CD4-positive, alpha-beta T cell (primary cell): ENCODE data around the gene IQSEC2. TPM values are rescaled to one million over a fixed set of nuclear protein-coding genes. Genes with fewer than 3 reads are reported as not detected.

Experiments
- ATAC-seq: fragments of 200-7000 bp; cut with Tn5 transposase; one replicate; pipeline ENCODE4 v1.10.0; 2022; ENCODE audit warnings: mild to moderate bottlenecking; ENCODE audit not compliant: poor library complexity
- CTCF ChIA-PET: fragments of 350-600 bp; sonication (Branson Sonifier 250); formaldehyde crosslinking; loops from one replicate; lab custom pipeline; 2021; ENCODE audit warnings: antibody characterized with exemption, inconsistent platforms; lab: Charles Lee
- POLR2A ChIA-PET: fragments of 350-600 bp; sonication (Branson Sonifier 250); formaldehyde crosslinking; loops from one replicate; lab custom pipeline; 2021; ENCODE audit warnings: antibody characterized with exemption, inconsistent platforms; lab: Charles Lee
- DNase-seq, 14 experiments: peaks; one replicate each; pipeline ENCODE4 v3.0.0-alpha.2; 2013 to 2020; ENCODE audit warnings: mixed read lengths in 2 of 14
- H3K27ac ChIP-seq, 2 donors: one replicate each; pipeline versions ENCODE4 v1.5.1 to v1.7.0; 2013; ENCODE audit warnings: low read length in 2 of 2, low read depth in 1 of 2, mild to moderate bottlenecking in 1 of 2
- H3K27me3 ChIP-seq, 2 experiments: 1 replicate in 1 of 2; 2 replicates in 1 of 2; pipeline versions ENCODE4 v1.6.1 to v1.7.0; 2013; ENCODE audit warnings: low read length in 2 of 2, control low read depth in 1 of 2, mild to moderate bottlenecking in 1 of 2, moderate library complexity in 1 of 2; ENCODE audit not compliant: insufficient read depth in 2 of 2, control insufficient read depth in 1 of 2
- H3K36me3 ChIP-seq: one replicate; pipeline ENCODE4 v1.6.1; 2013; ENCODE audit warnings: low read length, control low read depth; ENCODE audit not compliant: insufficient read depth
- H3K4me1 ChIP-seq: one replicate; pipeline ENCODE4 v1.6.1; 2013; ENCODE audit warnings: low read length, control low read depth; ENCODE audit not compliant: insufficient read depth
- H3K4me3 ChIP-seq: one replicate; pipeline ENCODE4 v1.5.1; 2013; ENCODE audit warnings: mild to moderate bottlenecking, low read length, moderate library complexity
- H3K9me3 ChIP-seq, 2 experiments: 1 replicate in 1 of 2; 2 replicates in 1 of 2; pipeline versions ENCODE4 v1.6.1 to v1.7.0; 2013; ENCODE audit warnings: low read length in 2 of 2, mild to moderate bottlenecking in 2 of 2, control low read depth in 1 of 2, moderate library complexity in 1 of 2; ENCODE audit not compliant: control insufficient read depth in 1 of 2, insufficient read depth in 1 of 2
- H3K27ac Mint-ChIP-seq: one replicate; pipeline ENCODE4 v1.8.0; 2020; ENCODE audit warnings: mixed read lengths
- H3K27me3 Mint-ChIP-seq: one replicate; pipeline ENCODE4 v1.8.0; 2021; ENCODE audit warnings: mixed read lengths
- H3K36me3 Mint-ChIP-seq: one replicate; pipeline ENCODE4 v1.8.0; 2021; ENCODE audit warnings: low read depth, mixed read lengths
- H3K4me1 Mint-ChIP-seq: one replicate; pipeline ENCODE4 v1.8.0; 2021; ENCODE audit warnings: low read depth, mixed read lengths
- H3K4me3 Mint-ChIP-seq: one replicate; pipeline ENCODE4 v1.8.0; 2020; ENCODE audit warnings: mild to moderate bottlenecking, mixed read lengths
- H3K9me3 Mint-ChIP-seq: one replicate; pipeline ENCODE4 v1.8.0; 2020; ENCODE audit warnings: mixed read lengths
- intact Hi-C, 2 experiments: fragments of 100-400 bp; cut with DNase I in 1 of 2; cut with micrococcal nuclease in 1 of 2; formaldehyde crosslinking; loops; one replicate each; pipeline versions ENCODE4 v1.15.1 to v1.9.0; 2023 to 2025; cut with DNase I, micrococcal nuclease
- total RNA-seq, 174 experiments: library from RNA in 2 of 174; stranded (reverse) in 2 of 174; gene quantifications; one replicate each; pipeline ENCODE4 v1.2.3 and lab custom pipeline; 2021 to 2026
- TF ChIP-seq, protein P1 (sequence below): fragments of 200-600 bp; IDR thresholded peaks from one replicate; pipeline ENCODE4 v1.8.0; 2022; ENCODE audit warnings: antibody characterized with exemption, mild to moderate bottlenecking

Gene IQSEC2
- total RNA-seq, 2 experiments from 2014 or later = 0.85 to 2.2 TPM

DNA sequence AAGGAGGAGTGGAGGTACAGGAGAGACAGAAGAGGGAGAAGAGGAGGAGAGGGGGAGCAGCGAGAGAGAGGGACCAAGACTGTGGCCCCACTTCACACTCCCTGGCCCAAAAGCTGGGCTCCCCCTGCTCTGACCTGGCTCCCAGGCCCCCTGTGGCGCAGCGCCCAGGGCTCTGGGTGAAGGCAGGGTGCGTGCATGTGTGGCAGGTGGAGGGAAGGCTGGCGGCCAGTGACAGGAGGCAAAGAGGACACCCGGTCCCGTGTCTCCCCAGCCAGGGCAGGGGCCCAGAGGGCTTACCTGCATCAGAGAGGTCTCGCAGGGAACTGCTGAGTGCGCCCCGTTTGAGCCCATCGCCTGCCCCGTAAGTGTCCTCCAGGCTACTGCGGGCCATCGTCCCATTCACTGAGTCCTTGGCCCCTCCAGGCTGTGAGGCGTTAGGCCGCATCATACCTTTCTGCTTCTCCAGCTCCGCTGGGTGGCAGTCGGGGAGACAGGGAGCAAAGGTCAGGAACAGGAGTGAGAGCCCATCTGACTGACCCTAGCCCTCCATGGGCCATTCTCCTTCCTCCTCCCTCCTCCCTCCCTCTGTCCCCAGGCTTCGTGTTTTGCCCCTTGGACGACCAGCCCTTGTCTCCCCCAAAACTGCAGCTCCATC is 45.2 kb downstream of the IQSEC2 start:
- Histone ChIP-seq H3K27ac (no peak overlapping the region), H3K4me1 (no peaks in the 10 kb centered on the region), H3K4me3 (no peak overlapping the region), H3K9me3 (no peaks in the 10 kb centered on the region), H3K27me3 (no peaks in the 10 kb centered on the region), H3K36me3 (no peaks in the 10 kb centered on the region)
- DNase-seq (no peak), ATAC-seq (no peak)
- ChIA-PET CTCF (interaction anchor here (0.8 kb wide), 1 partner anchor 14 kb away, joined by 3 read pairs; no protein-coding TSS in a partner anchor), POLR2A (no interaction called here)
- Mint-ChIP-seq H3K4me3 (no peak overlapping the region), H3K27ac (no peak overlapping the region), H3K4me1 (no peaks in the 10 kb centered on the region), H3K9me3 (no peaks in the 10 kb centered on the region), H3K36me3 (no peaks in the 10 kb centered on the region), H3K27me3 (no peaks in the 10 kb centered on the region)
- intact Hi-C loops = no loop called here
- TF ChIP-seq, protein P1, sequence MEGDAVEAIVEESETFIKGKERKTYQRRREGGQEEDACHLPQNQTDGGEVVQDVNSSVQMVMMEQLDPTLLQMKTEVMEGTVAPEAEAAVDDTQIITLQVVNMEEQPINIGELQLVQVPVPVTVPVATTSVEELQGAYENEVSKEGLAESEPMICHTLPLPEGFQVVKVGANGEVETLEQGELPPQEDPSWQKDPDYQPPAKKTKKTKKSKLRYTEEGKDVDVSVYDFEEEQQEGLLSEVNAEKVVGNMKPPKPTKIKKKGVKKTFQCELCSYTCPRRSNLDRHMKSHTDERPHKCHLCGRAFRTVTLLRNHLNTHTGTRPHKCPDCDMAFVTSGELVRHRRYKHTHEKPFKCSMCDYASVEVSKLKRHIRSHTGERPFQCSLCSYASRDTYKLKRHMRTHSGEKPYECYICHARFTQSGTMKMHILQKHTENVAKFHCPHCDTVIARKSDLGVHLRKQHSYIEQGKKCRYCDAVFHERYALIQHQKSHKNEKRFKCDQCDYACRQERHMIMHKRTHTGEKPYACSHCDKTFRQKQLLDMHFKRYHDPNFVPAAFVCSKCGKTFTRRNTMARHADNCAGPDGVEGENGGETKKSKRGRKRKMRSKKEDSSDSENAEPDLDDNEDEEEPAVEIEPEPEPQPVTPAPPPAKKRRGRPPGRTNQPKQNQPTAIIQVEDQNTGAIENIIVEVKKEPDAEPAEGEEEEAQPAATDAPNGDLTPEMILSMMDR = no peak

DNA sequence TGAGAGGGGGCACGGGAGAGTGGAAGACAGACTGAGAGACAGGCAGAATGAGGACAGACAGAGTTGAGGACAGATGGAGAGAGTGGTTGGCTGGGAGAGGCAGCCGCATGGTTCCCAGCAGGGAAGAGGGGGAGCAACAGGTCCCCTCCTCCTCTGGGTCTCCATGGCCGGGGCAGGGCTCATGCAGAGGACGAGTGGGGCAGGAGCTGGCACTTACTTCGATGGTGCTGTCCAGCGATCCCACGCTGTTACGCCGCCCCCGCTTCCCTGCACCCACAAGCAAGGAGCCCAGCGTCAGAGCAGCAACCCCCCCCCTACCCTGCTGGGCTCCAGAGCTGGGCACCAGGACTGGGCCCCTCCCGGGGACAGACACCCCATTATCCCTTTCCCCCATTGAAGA is 45.8 kb downstream of the IQSEC2 start:
- CTCF ChIA-PET = interaction anchor here (0.8 kb wide), 1 partner anchor 13 kb away, joined by 3 read pairs; no protein-coding TSS in a partner anchor

DNA sequence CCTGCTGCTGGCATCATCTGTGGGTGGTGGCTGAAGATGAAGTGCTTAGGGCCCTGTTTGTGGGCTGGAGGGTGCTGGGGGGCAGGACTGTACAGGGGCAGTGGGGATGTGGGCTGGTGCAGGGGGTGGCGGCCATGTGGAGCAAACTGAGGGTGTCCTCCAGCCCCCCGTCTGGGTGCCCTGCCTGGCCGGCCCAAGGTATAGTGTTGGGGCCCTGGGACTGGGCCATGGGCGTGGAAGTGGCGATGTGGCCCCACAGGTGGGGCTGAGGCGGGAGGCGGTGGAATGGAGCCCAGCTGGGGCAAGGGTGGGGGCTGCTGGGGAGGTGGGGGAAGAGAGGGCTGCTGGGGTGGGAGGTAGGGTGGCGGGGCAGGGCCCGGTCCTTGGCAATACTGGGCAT is 46.9 kb downstream of the IQSEC2 start:
- DNase-seq = no peak
- H3K36me3 Mint-ChIP-seq = no peaks in the 10 kb centered on the region
- H3K4me1 ChIP-seq = no peaks in the 10 kb centered on the region
- H3K9me3 Mint-ChIP-seq = no peaks in the 10 kb centered on the region
- no peaks in the 10 kb centered on the region for H3K27me3 Mint-ChIP-seq
- H3K4me1 Mint-ChIP-seq = no peaks in the 10 kb centered on the region
- ChIA-PET CTCF (no interaction called here), POLR2A (no interaction called here)
- no peak overlapping the region for H3K4me3 Mint-ChIP-seq
- H3K27ac Mint-ChIP-seq = no peak overlapping the region
- H3K27ac ChIP-seq = no peak overlapping the region
- no peaks in the 10 kb centered on the region for H3K9me3 ChIP-seq
- H3K36me3 ChIP-seq = no peaks in the 10 kb centered on the region
- intact Hi-C loops = no loop called here
- TF ChIP-seq, protein P1 = no peak
- ATAC-seq = no peak
- no peaks in the 10 kb centered on the region for H3K27me3 ChIP-seq
- H3K4me3 ChIP-seq = no peak overlapping the region

More for the DNA sequence above, 45.8 kb downstream of the IQSEC2 start:
- ATAC-seq (no peak), DNase-seq (no peak)
- TF ChIP-seq, protein P1 = no peak
- H3K4me3 Mint-ChIP-seq = no peak overlapping the region
- no peaks in the 10 kb centered on the region for H3K36me3 Mint-ChIP-seq
- H3K27ac Mint-ChIP-seq = no peak overlapping the region
- Histone ChIP-seq H3K27me3 (no peaks in the 10 kb centered on the region), H3K4me1 (no peaks in the 10 kb centered on the region), H3K9me3 (no peaks in the 10 kb centered on the region), H3K27ac (no peak overlapping the region), H3K4me3 (no peak overlapping the region), H3K36me3 (no peaks in the 10 kb centered on the region)
- intact Hi-C loops = no loop called here
- H3K4me1 Mint-ChIP-seq = no peaks in the 10 kb centered on the region
- no peaks in the 10 kb centered on the region for H3K27me3 Mint-ChIP-seq
- POLR2A ChIA-PET = no interaction called here
- no peaks in the 10 kb centered on the region for H3K9me3 Mint-ChIP-seq
